AG10803 (cell line): ENCODE data around the gene GFPT2.

Source experiments
- DNase-seq: peaks from one replicate; pipeline ENCODE4 v3.0.0; 2010; ENCODE audit warnings: low read depth
- H3K4me3 ChIP-seq: 2 replicates; pipeline ENCODE4 v1.5.1; 2011; ENCODE audit warnings: mild to moderate bottlenecking, low read length, control low read depth
- CTCF ChIP-seq: conservative IDR thresholded peaks from 2 replicates; pipeline ENCODE4 v1.5.1; 2011; ENCODE audit warnings: mild to moderate bottlenecking, low read length, control low read depth, inconsistent platforms

GFPT2 gene

DNA sequence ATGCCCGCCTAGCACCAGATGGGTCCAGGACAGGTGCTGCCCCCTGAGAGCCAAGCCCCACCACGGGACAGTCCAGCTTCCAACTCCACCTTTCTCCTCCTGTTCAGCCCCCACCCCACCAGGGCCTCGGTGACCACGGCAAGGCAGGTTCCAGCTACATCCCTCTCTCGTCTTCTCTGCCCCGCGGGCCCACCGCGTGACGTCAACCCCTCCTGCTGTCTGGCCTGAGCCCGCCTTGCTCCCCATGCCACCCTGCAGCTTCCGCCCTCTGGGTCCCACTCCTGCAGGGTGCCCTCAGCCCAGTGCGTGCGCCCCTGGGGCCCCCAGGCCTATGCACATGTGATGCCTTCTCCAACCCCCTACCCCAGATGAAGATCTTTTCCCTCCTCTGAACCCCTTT lies 6.8 kb downstream of the GFPT2 start:
- H3K4me3 ChIP-seq = no peak overlapping the region
- no peak for TF ChIP-seq CTCF
- DNase-seq = no peak

- no peak for DNase-seq
- H3K4me3 ChIP-seq = no peak overlapping the region
- no peak for TF ChIP-seq CTCF
These were observed 7.4 kb downstream of the GFPT2 start for GRCh38 chr5:180345781-180346180.

- TF ChIP-seq CTCF = no peak
- no peak overlapping the region for H3K4me3 ChIP-seq
- no peak for DNase-seq
These were observed 8.0 kb downstream of the GFPT2 start for GRCh38 chr5:180345186-180345585.

GRCh38 chr5:180344696-180344999 lies 8.5 kb downstream of the GFPT2 start:
- H3K4me3 ChIP-seq = no peak overlapping the region
- DNase-seq = no peak
- no peak for TF ChIP-seq CTCF

- TF ChIP-seq CTCF = no peak
These were observed 9.1 kb downstream of the GFPT2 start for GRCh38 chr5:180343831-180344695.

GRCh38 chr5:180343110-180343830 lies 9.9 kb downstream of the GFPT2 start:
- H3K4me3 ChIP-seq = peak overlapping the region; percentile 42
- DNase-seq = peak; percentile 73
- TF ChIP-seq CTCF = no peak

More at GRCh38 chr5:180343831-180344695, 9.1 kb downstream of the GFPT2 start:
- H3K4me3 ChIP-seq = no peak overlapping the region
- DNase-seq = peak; percentile 70

DNA sequence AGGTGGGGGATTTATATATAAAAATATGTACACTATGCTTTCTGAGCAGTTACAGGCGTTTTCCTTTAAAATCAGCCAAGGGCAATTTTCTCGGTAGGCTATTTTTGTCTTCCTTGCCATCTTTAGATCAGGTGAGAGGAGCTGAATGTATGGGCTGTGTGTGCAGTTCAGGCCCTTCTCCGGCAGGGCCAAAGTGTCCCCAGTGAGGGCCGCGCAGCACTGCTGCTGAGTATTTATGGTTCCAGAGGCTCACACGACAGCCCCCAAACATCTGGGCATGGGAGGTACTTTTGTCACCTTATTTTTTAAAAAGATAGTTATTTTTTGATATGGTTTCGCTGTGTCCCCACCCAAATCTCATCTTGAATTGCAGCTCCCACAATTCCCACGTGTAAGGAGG lies 11.5 kb downstream of the GFPT2 start:
- no peak for DNase-seq
- no peak for TF ChIP-seq CTCF
- no peak overlapping the region for H3K4me3 ChIP-seq
